ENCODE measurements around the gene PRDM16.

The PRDM16 gene

DNA sequence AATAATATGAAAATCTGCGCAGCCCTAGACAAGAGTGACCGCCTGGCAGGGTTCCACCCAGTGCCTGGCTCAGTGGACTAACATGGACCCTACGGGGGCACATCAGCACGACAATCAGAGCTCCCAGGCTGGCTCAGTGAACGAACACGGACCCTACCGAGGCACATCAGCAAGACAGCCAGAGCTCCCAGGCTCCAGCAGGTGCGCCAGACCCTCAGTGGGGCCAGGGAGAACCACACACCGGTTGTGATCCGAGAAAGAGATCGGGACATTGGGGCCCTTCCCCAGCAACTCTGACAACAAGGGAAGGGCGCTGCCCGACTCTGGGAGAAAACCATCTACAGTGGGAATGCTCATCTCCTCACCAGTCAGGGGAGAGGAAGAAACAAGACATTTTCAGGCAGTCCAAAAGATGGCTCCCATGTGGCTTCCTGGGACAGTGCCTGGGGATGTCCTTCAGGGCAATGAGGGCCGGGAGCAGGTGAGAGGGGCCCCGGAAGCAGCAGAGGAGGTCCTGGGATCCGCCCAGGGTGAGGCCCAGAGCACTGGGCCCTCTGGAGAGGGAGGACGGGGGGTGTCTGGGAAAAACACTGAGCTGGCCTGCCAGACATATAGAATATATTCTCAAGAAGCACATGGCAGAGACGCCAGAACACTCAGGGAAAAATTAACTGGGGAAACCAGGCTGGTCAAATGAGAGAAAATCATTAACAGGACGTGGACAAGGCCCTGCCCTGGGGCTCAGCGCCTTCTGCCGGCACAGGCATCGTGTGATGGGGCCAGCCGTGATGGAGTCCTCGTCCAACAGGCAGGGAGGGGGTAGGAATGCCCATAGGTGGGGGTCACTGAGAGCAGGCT is 390.3 kb downstream of the PRDM16 start:
- no peak for DNase-seq

DNA sequence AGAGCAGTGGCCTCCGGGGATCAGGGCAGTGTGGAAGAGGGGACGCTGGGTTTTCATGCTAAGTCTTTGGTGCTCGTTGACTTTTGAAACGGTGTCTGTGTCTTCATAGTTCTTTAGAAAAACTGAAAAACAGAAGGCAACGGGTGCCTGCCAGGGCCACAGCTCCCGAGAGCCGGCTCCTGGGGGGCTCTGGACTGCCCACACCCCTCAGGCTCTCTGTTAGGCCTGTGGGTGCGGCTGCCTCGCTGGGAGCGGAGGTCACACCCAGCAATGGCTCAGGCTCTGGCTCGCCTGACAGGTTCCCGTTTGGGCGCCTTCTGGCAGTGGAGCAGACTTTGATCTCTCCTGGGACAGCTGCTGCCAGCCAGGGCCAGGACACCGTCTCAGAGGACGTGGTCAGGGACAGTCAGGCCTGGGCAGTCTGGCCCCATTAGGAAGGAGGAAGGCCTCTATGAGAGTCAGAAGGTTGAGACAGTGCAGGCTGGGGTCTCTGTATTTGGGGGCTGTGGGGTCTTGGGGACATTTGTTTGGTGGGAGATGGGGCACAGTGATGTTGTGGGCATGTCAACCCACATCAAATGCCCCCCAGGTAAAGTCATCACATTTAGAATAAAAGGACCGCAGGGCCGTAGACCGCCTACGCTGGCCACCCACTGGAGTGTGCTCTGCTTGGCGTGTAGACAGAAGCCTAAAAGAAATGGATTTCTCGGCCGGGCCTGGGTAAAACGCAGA is 391.1 kb downstream of the PRDM16 start:
- no peak for DNase-seq

DNA sequence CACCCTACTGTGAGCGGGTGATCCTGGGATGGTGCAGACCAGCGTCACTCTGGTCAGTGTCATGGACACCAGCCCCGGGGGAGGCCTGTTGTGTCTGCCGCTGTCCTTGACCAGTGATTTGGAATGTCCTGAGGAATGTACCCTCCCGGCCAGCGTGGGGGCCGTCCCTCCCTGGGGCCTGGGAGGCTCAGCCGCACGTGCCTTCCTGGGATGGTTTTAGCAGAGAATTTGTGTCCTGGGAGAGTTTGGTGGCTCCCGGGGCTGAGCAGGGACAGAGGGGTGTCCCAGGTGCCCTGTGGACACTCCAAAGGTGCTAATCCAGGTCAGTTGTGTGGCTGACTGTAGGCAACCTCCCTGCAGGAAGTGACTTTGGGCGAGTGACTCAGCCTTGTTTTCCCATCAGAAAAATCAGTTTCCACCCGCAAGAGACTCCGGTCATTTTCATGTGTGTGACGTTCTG is 391.7 kb downstream of the PRDM16 start:
- DNase-seq, result no peak

DNA sequence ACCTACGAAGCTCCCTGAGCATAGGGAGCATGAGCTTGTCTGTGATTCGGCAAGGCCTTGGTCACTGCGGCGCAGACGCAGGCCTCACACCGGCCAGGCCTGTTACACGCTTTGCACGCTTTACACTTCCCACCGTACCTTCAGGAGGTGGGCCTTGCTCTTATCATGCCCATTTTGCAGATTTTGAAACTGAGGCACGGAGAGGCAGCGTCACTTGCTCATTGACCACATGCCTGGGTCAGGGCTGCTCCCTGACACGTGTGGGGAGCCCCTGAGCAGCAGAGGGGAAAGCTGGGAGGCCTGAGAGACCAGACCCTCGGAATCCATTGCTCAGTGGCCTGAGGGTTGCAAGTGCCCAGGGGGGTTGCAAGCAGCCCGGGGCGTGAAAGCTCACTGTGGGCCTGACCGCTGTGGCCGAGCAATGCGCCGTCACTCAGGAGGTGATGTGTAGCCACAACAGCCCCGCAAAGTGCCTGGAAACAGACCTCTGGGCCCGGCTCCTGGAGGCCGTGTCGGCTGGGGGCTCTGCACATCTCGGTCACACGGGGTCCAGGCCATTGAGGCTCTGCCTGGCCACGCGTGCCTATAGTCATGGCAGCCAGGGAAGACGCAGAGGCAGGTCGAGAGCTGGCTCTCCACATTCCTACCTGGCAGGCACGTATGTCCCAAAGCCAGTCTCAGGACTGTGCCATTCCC is 392.4 kb downstream of the PRDM16 start:
- DNase-seq, result no peak

DNA sequence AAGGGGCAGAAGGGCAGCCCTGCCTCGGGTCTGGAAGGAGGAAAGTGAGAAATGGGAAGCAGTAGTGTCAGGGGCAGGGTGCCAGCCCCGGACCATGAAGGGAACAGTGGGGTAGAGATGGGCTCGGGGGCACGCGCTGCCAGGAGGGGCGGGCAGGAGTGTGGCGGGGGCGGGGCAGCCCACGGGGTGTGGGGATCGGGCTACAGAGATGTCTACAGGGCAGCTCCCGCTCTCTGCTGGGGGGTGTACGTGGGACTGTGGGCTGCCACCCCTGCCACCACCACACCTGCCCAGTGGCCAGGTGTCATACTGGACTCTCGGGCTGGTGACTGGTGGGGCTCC is 392.9 kb downstream of the PRDM16 start:
- no peak for DNase-seq

DNA sequence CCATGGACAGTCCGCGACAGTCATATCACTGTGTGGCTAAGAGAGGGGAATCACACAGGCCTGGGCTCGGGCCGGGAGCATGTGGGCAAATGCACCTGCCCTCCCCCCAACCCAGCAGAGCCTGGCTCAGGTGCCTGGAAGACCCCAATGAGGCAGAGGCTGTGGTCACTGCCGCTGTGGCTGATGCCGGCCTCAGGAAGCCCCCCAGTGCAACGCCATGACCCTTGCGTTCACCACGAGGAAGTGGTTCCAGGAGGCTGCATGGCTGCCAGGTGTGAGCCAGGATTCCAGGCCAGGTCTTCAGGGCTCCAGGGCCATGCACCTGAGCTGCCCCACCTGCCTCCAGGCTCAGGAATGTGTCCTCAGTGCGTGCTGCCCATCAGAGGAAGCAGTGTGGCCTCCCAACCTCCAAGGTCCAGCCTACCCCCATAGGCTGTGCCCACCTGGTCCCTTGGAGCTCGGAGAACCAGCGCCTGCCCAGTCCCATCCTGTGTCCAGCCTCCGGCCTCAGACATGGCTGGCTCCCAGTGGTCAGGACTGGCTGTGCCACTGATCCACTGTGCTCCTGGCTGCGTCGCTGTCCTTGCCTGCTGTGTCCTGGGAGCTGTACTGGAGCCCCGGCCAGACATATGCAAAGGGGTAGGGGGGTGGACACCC is 393.5 kb downstream of the PRDM16 start:
- no peak for DNase-seq

DNA sequence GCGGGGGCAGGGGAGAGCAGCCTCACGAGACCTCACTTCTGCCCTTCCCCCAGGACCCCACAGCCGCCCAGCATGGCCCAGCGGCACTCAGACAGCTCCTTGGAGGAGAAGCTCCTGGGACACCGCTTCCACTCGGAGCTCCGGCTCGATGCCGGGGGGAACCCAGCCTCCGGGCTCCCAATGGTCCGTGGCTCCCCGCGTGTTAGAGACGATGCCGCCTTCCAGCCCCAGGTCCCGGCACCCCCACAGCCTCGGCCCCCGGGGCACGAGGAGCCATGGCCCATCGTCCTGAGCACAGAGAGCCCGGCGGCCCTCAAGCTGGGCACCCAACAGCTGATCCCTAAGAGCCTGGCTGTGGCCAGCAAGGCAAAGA is 394.0 kb downstream of the PRDM16 start:
- DNase-seq, result no peak

DNA sequence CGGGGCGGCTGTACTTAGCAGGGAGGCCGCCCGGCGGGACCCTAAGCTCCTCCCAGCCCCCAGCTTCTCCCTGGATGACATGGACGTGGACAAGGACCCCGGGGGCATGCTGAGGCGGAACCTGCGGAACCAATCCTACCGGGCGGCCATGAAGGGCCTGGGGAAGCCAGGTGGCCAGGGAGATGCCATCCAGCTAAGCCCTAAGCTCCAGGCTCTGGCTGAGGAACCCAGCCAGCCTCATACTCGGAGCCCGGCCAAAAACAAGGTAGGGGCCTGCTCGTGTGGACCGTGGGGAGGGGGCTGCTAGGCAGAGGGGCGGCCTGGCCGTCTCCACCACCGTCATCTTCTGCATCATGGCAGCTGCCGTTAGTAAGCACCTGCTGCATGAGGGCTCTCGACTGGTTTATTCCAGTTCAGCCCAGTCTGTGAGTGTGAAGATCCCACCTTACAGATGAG is 394.4 kb downstream of the PRDM16 start:
- DNase-seq, result no peak

DNA sequence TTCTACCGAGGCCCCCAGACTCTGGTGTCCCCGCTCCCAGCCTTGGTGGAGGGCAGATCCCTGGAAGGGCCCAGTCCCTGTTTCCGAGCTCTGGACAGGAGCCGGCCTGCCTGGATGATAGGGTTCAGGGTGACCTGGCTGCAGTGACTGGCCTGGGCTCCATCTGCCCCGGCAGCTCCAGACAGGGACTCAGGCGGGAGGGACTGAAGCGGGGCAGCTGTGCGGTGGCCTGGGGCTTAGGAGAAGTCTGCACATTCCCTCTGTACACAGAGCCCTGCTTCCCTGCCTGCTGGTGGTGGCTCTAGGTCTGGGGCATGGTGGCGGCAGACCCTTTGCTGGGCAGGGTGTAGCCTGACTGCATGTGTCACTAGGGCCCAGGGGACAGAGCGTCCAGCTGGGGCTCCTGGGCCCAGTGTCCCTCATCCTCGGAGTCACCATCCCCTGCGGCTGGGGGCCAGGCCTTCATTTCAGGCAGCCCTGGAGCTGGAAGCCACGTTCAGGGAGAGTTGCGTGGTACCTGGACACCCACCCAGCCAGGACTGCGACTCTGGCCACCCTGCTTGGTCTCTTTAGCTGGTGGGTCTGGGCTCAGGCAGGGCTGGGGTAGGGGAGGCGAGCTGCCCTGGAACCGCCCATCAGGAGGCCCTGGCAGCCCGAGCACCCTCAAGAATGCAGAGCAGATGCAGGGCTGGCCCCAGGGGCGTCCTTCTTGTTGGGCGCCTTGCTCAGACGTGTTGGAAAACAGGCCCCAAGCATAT is 395.1 kb downstream of the PRDM16 start:
- DNase-seq, result no peak

DNA sequence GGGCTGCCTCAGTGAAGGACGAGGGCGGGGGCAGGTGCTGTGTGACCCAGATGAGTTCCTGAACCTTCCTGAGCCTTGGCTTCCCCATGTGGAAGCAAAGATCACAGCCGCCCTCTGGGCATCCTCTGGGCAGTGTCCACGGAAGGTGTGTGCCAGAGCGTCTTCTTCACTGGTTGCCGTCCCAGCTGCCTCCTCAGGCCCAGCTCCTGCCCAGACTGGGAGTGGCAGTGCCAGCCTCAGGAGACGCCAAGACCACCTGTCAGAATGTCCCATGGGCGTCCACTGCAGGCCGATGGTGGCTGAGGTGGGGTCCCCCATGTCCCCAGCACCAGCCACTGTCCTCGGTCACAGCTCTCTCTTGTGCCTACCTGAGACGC is 395.6 kb downstream of the PRDM16 start:
- no peak for DNase-seq

DNA sequence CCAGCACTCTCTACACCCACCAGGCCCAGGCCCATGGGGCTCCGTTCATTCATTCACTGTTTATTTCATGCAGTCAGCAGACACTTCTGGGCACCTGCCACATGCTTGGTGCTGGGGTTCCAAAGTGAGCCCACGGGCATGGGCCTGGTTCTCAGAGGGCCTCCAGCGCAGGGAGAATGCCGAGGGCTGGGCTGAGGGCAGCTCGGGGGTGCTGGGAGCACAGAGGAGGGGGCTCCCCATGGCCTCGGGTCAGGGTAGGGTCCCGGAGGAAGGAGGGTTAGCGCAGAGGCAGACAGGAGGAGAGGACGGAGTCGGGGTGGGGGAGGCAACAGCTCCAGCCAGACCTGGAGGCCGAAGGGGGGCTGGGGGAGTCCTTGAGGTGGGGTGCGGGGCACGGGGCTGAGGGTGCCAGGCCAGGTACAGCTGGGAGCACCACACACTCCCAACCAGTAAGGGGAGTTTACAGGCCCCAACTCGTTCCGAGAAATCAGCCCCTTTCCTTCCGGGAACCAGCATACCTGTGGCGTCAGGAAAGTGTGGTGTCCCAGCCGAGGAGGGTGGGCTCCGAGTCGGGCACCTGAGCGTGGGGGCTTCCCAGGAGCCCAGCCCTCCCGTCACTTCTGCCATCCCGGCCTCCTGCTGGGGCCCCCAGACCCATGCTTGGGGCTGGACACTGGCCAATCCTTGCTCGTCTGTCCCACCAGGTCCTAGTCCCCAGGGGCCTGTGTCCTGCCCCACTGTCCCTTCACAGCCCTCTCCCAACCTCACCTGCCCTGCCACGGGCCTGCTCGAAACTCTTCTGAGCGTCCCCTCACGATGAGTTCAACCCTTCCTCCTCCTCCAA is 396.3 kb downstream of the PRDM16 start:
- no peak for DNase-seq

DNA sequence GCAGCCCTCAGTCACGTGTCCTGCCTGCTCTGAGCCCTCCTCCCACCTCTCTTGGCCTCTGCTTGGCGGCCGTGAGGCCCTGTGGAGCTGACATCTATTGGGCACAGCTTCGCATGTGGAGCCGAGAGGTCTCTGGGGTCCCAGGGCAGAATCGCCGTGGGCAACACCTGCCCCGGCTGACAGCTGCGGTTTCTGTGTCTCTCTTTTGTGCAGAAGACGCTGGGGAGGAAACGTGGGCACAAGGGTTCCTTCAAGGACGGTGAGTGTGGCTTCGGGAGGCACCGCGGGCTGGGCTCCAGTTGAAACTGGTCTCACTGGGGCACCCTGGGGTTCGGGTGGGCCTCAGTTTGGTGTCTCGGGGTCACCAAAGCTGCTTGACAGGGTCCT is 396.9 kb downstream of the PRDM16 start:
- no peak for DNase-seq

DNA sequence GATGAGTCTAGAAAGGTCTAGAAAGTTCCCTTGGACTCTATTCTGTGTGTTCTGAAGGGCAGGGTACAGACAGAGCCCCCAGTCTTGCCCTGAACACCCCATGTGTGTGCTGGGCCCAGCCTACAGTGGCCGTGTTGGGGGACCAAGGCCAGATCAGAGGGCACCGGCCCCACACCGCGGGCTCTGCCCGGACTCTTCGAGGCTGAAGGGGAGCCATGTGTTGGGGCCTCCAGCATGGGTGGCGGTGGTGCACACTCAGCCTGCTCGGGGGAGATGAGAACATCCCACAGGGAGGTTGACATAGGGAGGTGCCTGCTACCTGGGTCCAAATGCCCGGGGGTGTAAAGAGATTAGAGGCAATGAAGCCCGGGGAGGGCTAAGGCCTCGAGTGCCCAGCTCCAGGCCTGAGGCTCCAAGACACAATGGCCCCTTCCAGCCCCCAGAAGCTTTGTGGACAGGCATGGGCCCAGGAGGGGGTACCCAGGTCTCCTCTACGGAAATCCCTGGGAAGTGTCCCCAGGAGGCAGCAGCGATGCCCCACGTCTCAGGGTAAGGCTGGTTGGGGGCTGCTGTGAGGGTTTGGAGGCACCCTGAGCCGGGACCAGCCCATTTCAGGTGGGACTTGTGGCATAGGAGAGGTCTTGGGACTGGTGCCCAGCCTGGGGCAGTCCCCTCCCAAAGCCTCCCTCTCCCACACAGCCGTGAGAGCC is 397.5 kb downstream of the PRDM16 start:
- no peak for DNase-seq

DNA sequence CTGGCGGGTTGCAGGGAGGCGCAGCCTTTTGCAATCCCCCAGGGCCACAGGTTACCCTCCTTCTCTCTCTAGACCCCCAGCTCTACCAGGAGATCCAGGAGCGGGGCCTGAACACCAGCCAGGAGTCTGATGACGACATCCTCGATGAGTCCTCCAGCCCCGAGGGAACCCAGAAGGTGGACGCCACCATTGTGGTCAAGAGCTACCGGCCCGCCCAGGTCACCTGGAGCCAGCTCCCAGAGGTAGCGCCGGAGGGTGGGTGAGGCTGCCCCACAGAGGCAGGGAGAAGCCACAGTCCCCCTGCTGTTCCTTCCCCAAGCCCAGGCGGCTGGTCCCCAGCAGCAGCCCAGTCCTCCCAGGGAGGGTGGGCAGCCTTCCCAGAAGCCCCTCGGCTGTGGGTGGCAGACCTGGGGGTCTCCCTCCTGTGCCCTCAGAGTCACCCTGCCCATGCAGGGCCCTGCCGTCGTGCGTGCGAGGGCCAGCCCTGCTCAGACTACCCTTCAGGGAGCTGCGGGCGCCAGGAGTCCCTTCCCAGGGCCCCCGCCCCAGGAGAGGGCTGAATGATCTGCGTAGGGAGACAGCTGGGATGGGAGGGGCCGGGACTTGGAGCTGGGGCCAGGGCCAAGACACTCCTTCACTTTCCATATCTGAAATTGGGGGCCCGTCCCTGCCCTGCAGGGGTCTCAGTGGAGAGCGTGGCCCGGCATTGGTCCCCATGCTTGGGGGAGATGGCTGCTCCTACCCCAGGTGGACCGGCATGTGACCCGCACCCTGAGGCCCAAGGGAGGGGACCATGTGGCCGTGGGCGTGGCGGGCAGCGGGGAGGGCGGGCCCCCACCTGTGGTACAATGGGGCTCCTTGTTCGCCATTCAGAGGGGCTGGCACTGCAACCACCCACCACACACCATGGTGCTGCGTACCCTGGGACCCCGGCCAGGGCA is 398.4 kb downstream of the PRDM16 start:
- no peak for DNase-seq

DNA sequence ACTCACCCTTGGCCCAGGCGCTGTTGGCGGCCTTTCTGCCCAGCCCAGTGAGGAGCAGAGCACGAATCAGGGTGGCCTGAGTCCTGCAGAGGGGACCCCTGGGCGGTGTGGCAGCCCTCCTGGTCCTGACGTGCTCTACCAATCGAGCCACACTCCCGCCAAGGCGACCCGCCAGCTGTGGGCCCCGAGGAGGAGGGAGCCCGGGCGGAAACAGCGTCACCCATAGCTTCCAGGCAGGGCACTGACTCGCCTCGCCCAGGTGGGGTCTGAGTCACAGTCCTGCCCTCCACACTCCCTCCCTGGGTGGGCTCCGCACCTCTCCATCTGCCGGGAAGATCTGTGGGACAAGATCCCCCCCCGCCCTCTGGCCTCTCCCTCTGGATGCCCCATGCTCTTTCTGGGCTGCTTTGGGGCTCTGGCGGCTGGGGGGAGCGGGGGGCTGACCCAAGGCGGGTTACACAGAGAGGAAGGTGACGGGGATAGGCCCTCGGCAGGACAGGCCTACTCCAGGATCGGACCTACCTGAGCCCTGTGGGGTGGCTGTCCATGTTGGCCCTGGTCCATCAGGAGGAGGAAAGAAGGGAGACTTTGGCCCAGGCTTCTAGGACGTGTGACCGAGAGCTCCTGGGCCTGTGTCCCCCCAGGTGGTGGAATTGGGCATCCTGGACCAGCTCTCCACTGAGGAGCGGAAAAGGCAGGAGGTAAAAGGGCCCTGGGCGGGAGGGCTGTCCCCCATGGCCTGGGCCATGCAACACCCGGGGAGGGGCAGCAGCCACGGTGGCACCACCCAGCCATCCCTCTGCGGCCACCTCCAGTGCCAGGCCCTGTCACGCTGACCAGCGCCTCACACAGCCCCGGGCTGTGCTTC is 399.5 kb downstream of the PRDM16 start:
- DNase-seq, result no peak

DNA sequence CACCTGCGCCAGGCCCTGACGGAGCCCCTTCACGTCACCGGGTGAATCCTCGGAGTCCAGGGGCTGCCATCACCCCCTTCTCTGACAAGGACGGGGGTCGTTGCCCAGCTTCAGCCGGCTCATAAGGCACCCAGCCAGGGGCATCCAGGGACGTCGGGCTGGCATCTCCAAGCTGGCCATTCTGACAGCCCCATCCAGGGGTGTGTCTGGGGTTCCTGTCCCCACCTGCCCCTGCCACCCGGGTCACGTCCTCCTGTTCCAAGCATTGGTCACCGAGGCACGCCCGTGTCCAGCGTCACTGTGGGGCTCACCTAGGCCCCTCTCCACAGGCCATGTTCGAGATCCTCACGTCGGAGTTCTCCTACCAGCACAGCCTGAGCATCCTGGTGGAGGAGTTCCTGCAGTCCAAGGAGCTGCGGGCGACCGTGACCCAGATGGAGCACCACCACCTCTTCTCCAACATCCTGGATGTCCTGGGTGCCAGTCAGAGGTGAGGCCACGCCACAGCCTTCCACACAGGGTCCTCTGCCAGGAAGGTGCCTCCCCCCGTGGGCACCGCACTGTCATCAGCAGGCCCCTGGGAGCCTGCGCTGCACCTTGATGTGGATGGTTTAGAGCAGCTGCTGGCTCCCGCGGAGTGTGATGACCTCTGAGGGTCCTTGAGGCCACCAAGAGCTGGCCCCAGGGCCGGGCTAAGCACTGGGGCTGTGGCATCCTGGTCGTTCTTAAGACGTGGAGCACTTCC is 400.3 kb downstream of the PRDM16 start:
- DNase-seq, result no peak

DNA sequence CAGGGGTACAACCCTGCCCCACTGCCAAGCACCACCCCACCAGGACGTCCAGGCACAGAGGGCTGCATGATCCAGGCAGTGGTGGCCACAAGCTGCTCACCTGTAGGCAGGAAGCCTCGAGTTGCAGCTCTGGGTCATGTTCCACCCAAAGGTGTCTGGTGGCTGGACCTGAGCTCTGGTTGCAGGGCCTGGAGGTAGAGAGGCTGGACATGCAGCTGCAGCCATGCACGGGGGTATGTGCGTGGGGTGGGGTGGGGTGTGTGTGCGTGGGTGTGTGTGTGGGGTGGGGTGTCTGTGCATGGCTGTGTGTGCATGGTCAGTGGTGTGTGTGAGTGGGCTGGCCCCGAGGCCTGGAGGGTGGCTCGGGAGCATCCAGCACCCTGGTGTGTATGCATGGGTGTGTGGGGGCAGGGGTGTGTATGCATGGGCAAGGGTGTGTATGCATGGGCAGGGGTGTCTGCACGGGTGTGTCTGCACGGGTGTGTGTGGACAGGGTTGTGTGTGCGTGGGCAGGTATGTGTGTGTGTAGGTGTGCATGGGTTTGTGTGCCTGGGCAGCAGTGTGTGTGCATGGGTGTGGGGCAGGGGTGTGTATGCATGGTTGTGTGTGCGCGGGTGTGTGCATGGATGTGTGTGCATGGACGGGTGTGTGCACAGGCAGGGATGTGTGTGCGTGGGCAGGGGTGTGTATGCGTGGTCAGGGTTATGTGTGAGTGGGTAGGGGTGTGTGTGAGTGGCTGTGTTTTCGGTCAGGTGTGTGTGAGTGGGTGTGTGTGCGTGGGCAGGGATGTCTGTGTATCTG is 401.0 kb downstream of the PRDM16 start:
- no peak for DNase-seq

All from CD4-positive, alpha-beta T cell treated with Interleukin-4 for 1 hour (primary cell).